KMS-11 (cell line): ENCODE measurements around the gene FRY.

ENCODE experiments used
- H2AFZ ChIP-seq: fragments of 200-600 bp; sonication (generic); 2 replicates; pipeline ENCODE4 v1.6.1; 2016; ENCODE audit warnings: antibody characterized with exemption, mixed run types, low read depth
- H3K27ac ChIP-seq: fragments of 200-600 bp; sonication (generic); 2 replicates; pipeline ENCODE4 v1.6.1; 2016; ENCODE audit warnings: mild to moderate bottlenecking, mixed run types
- H3K27me3 ChIP-seq: fragments of 200-600 bp; sonication (generic); 2 replicates; pipeline ENCODE4 v1.6.1; 2017; ENCODE audit warnings: mild to moderate bottlenecking, low read depth, mixed run types, moderate library complexity; ENCODE audit not compliant: insufficient read depth
- H3K36me3 ChIP-seq: fragments of 200-600 bp; sonication (generic); 2 replicates; pipeline ENCODE4 v1.6.1; 2017; ENCODE audit warnings: mild to moderate bottlenecking, mixed run types; ENCODE audit not compliant: insufficient read depth
- H3K4me1 ChIP-seq: fragments of 200-600 bp; sonication (generic); 2 replicates; pipeline ENCODE4 v1.6.1; 2016; ENCODE audit warnings: mild to moderate bottlenecking, low read depth, mixed run types; ENCODE audit not compliant: poor library complexity, severe bottlenecking
- H3K4me2 ChIP-seq: fragments of 200-600 bp; sonication (generic); 2 replicates; pipeline ENCODE4 v1.7.0; 2016; ENCODE audit warnings: mild to moderate bottlenecking, mixed run types
- H3K4me3 ChIP-seq: fragments of 200-600 bp; sonication (generic); IDR thresholded peaks from 2 replicates; pipeline ENCODE4 v1.6.1; 2017; ENCODE audit warnings: low read depth, low read length, mixed read lengths; ENCODE audit not compliant: insufficient read depth
- H3K79me2 ChIP-seq: fragments of 200-600 bp; sonication (generic); 2 replicates; pipeline ENCODE4 v1.6.1; 2016; ENCODE audit warnings: low read depth, mixed run types; ENCODE audit not compliant: insufficient read depth
- H3K9ac ChIP-seq: fragments of 200-600 bp; sonication (generic); 2 replicates; pipeline ENCODE4 v1.6.1; 2016; ENCODE audit warnings: mild to moderate bottlenecking, mixed run types
- H4K20me1 ChIP-seq: fragments of 200-600 bp; sonication (generic); 2 replicates; pipeline ENCODE4 v1.6.1; 2016; ENCODE audit warnings: mild to moderate bottlenecking, mixed run types; ENCODE audit not compliant: insufficient read depth
- TF ChIP-seq, protein P1 (sequence below): fragments of 200-600 bp; sonication (generic); conservative IDR thresholded peaks from 2 replicates; pipeline ENCODE4 v1.6.1; 2017; ENCODE audit warnings: low read depth, mild to moderate bottlenecking, antibody characterized with exemption, low read length, moderate library complexity, mixed read lengths

The FRY gene

DNA sequence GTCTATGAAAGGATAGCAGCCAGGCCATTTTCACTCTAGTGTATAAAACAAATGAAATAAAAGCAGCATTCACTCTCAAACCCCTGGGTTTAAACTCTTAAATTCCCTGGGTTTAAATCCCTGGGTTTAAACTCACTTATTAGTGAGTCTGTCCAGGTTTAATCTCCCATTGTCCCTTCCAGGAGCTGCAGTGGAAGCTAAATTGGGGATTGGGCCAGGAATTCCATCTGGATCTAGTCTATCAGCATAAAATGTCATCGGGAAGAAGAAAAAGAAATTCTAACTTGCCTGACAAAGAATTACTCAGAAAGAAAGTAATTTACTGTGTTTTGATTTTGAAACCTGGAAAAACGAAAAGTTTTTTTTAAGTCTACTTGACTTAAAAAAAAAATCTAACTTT, 54.8 kb downstream of the FRY start:
- no peaks in the 10 kb centered on the region for H3K36me3 ChIP-seq
- no peaks in the 10 kb centered on the region for H3K4me1 ChIP-seq
- H3K9ac ChIP-seq = no peak overlapping the region
- H3K79me2 ChIP-seq = no peaks in the 10 kb centered on the region
- H3K4me2 ChIP-seq = no peak overlapping the region
- no peak overlapping the region for H3K27ac ChIP-seq
- H2AFZ ChIP-seq = no peak overlapping the region
- no peaks in the 10 kb centered on the region for H4K20me1 ChIP-seq
- H3K27me3 ChIP-seq = no peaks in the 10 kb centered on the region
- TF ChIP-seq, protein P1, sequence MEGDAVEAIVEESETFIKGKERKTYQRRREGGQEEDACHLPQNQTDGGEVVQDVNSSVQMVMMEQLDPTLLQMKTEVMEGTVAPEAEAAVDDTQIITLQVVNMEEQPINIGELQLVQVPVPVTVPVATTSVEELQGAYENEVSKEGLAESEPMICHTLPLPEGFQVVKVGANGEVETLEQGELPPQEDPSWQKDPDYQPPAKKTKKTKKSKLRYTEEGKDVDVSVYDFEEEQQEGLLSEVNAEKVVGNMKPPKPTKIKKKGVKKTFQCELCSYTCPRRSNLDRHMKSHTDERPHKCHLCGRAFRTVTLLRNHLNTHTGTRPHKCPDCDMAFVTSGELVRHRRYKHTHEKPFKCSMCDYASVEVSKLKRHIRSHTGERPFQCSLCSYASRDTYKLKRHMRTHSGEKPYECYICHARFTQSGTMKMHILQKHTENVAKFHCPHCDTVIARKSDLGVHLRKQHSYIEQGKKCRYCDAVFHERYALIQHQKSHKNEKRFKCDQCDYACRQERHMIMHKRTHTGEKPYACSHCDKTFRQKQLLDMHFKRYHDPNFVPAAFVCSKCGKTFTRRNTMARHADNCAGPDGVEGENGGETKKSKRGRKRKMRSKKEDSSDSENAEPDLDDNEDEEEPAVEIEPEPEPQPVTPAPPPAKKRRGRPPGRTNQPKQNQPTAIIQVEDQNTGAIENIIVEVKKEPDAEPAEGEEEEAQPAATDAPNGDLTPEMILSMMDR = no peak
- no peak overlapping the region for H3K4me3 ChIP-seq

DNA sequence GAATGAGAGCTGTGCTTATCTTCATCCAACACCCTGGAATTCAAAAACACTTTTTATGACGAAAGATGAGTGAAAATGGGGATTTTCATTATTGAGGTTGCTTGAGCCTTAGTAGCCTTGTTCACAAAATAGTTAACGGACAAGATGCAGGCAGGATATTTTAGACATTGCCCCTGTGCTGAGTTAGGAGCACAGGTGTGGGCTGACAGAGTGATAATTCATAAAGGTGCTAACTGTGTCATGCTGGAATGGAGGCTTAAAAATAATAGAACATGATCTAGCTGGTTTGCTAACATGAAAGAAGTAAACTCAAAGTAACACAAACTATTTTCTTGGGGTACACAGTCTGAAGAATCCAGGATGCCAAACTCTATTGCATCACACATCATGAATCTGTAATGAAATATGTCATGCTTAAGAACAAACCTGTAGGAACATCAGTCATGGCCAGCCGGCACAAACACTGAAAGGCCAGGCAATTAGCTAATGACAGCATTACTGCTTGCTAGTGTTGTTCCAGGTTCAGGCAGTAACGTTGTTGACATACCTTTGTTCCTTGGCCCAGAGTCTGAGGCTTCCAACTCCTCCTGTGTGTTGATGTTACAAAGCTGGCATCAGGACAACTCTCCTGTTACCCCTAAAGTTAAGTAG, 55.3 kb downstream of the FRY start:
- TF ChIP-seq, protein P1 = no peak
- no peaks in the 10 kb centered on the region for H3K4me1 ChIP-seq
- H2AFZ ChIP-seq = no peak overlapping the region
- H3K4me3 ChIP-seq = no peak overlapping the region
- H3K4me2 ChIP-seq = no peak overlapping the region
- H3K27ac ChIP-seq = no peak overlapping the region
- H3K9ac ChIP-seq = no peak overlapping the region
- no peaks in the 10 kb centered on the region for H3K27me3 ChIP-seq
- H3K79me2 ChIP-seq = no peaks in the 10 kb centered on the region
- H3K36me3 ChIP-seq = no peaks in the 10 kb centered on the region
- no peaks in the 10 kb centered on the region for H4K20me1 ChIP-seq

DNA sequence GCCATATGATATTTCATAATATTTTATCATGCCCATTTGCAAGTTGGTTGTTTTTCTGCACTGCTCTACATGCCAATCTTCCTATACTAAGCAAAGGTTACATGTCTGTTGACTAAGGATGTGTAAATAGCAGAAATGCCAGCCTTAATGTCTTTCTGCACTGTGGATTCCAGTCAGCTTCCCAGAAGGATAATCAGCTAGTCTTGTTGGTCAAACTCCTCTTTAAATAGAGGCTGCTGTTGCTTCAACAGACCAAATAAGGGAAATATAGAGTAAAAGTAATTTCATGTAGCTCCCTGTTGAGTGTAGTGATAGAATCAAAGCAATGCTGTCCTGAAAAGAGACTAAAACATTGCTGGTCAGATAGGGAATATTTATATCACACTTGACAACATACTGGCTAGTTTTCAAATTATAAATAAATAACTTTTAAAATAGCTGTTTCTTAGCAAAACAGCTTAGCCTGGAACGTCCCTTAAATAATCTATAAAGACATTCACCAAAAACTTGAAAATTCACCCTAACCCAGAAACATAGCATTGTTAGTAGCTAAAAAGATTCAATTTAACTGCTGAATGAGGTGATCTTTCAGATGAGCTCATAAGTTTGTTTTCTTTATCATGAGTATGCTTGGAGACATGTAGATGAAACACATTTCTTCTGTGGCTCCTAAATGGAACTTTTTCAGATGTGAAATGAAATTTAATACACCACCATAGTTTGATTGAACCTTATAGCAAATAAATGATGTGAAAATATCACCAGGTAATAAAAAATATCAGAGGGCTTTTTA, 56.6 kb downstream of the FRY start:
- Histone ChIP-seq H3K27me3 (no peaks in the 10 kb centered on the region), H3K4me2 (no peak overlapping the region), H3K27ac (no peak overlapping the region), H4K20me1 (no peaks in the 10 kb centered on the region), H3K36me3 (no peaks in the 10 kb centered on the region), H3K9ac (no peak overlapping the region), H3K79me2 (no peaks in the 10 kb centered on the region), H2AFZ (no peak overlapping the region), H3K4me3 (no peak overlapping the region), H3K4me1 (no peaks in the 10 kb centered on the region)
- TF ChIP-seq, protein P1 = no peak

DNA sequence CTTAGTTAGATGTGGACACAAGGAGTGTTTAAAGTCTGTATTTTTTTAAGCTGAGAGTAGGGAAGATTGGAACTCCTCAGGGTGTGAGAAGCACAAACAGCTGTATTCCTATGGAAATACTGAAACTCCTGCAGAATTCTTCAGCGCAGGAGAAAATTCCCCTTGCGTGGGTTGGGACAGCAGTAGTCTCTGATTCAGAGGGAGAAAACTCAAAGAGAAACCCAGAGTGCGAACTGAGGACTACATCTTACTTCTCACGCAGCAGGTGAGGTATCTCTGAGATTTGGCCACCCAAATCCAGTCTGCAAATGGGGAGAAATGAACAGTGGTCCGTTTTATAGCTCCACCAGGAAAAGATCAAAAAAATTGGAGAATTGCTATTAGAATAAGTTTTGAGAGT, 60.9 kb downstream of the FRY start:
- no peak overlapping the region for H3K4me3 ChIP-seq
- TF ChIP-seq, protein P1 = no peak
- no peaks in the 10 kb centered on the region for H3K79me2 ChIP-seq
- H3K36me3 ChIP-seq = no peaks in the 10 kb centered on the region
- H3K4me1 ChIP-seq = no peaks in the 10 kb centered on the region
- H2AFZ ChIP-seq = no peak overlapping the region
- H3K9ac ChIP-seq = no peak overlapping the region
- no peaks in the 10 kb centered on the region for H4K20me1 ChIP-seq
- no peaks in the 10 kb centered on the region for H3K27me3 ChIP-seq
- H3K4me2 ChIP-seq = no peak overlapping the region
- H3K27ac ChIP-seq = no peak overlapping the region
